H1 (cell line): ENCODE results near the gene LRRC43. TPM values are rescaled to one million over a fixed set of nuclear protein-coding genes. Genes with fewer than 3 reads are reported as not detected.

Experiments
- CHD7 ChIP-seq: fragments of 300-600 bp; sonication (generic); IDR thresholded peaks from 2 replicates; pipeline ENCODE4 v1.7.1; 2012; ENCODE audit warnings: low read length, moderate library complexity, mild to moderate bottlenecking, inconsistent platforms; ENCODE audit not compliant: insufficient replicate concordance
- NRF1 ChIP-seq: IDR thresholded peaks from 2 replicates; pipeline ENCODE4 v1.6.1; 2011; ENCODE audit warnings: mild to moderate bottlenecking, low read depth, low read length, improper control_type of control experiment
- polyA plus RNA-seq, 7 experiments: library from polyadenylated mRNA; depleted of rRNA in 3 of 7; stranded (reverse) in 5 of 7; unstranded in 2 of 7; fragments of >200 nt in 5 of 7; fragments of 200-250 nt in 2 of 7; gene quantifications; 1 replicate in 5 of 7; 2 replicates in 1 of 7; 4 replicates in 1 of 7; pipeline versions ENCODE4 v1.2.1 to v1.2.3, GENCODE V29; 2011 to 2013; ENCODE audit warnings: missing spikeins in 2 of 7, mixed read lengths in 2 of 7
- total RNA-seq: library from RNA; stranded (reverse); fragmentation: NEBNext Ultra II Directional; extraction: Animal tissue kit (Norgen Biotek cat#: 25700); gene quantifications from 2 replicates; pipeline ENCODE4 v1.2.1, GENCODE V29; 2021

The LRRC43 gene
- total and polyA plus RNA-seq, 2 of the 8 experiments (the other 6 are each of a cell fraction or from before 2014, with no cell fraction given) = 0.35 to 0.44 TPM

DNA sequence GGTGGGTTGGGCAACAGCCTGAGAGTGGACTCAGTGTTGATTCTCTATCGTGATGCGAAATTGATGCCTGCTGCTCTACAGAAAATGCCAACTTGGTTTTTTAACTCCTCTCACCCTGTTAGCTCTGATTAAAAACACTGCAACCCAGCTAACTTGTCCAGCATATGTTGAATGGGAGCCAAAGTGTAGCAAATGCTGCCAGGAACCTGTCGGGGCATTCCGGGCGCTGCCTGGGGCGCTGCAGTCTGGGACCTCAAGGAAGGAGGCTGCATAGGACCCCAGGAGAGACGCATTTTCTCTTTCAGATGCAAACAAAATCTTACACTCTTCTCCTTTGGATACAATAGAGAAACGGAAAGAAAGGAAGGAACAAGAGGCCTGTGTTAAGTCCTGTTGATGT, 24.5 kb downstream of the LRRC43 start (continued):
- TF ChIP-seq CHD7 (no peak), NRF1 (no peak)
